Stomach (tissue), 4 donors: ENCODE data around the gene OR10A4.

Source experiments
- POLR2A ChIP-seq, 4 donors: fragments of 450-650 bp; IDR thresholded peaks; one replicate each; pipeline ENCODE4 v1.6.1; 2016; ENCODE audit warnings: antibody characterized with exemption in 4 of 4, control low read depth in 2 of 4, mild to moderate bottlenecking in 1 of 4, moderate library complexity in 1 of 4
- POLR2AphosphoS5 ChIP-seq, 3 donors: sonication (generic); formaldehyde crosslinking; IDR thresholded peaks; one replicate each; pipeline ENCODE4 v1.6.1; 2016; ENCODE audit warnings: antibody characterized with exemption in 3 of 3
- TF ChIP-seq, protein P1 (sequence below), 7 experiments: fragments of 450-650 bp in 4 of 7; fragments of 200-600 bp in 3 of 7; sonication (generic) in 3 of 7; IDR thresholded peaks; one replicate each; pipeline ENCODE4 v1.5.1; 2016 to 2019; ENCODE audit warnings: antibody characterized with exemption in 7 of 7, control low read depth in 2 of 7, mild to moderate bottlenecking in 1 of 7

DNA sequence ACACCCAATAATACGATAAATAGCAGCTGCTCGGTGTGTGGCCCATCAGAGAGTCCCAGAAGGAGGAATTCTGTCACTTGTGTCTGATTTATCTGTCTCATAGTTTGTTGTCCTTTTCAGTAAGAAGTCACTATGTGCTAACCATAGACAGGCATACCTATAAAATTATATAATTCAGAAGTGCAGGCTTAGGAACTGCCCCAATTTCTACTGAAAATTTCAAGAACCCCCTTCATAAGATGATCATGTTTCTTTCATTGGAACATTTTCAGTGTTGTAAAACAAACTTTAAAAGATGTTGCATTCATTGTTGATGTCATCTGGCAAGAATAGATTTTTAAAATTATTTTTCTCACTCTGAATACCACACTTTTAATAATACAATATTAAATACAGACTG is 16.0 kb downstream of the OR10A4 start, which contains the start of gene OR2D2:
- TF ChIP-seq, protein P1, sequence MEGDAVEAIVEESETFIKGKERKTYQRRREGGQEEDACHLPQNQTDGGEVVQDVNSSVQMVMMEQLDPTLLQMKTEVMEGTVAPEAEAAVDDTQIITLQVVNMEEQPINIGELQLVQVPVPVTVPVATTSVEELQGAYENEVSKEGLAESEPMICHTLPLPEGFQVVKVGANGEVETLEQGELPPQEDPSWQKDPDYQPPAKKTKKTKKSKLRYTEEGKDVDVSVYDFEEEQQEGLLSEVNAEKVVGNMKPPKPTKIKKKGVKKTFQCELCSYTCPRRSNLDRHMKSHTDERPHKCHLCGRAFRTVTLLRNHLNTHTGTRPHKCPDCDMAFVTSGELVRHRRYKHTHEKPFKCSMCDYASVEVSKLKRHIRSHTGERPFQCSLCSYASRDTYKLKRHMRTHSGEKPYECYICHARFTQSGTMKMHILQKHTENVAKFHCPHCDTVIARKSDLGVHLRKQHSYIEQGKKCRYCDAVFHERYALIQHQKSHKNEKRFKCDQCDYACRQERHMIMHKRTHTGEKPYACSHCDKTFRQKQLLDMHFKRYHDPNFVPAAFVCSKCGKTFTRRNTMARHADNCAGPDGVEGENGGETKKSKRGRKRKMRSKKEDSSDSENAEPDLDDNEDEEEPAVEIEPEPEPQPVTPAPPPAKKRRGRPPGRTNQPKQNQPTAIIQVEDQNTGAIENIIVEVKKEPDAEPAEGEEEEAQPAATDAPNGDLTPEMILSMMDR (IDR thresholded peaks at IDR 0.05), result no peak
- TF ChIP-seq POLR2A (IDR thresholded peaks at IDR 0.05) (no peak), POLR2AphosphoS5 (IDR thresholded peaks at IDR 0.05) (no peak)
